Gastroesophageal sphincter (tissue), 3 donors: ENCODE results near the gene UBE2J1.

ENCODE experiments used
- CTCF ChIP-seq, 4 experiments: fragments of 200-600 bp in 2 of 4; fragments of 450-650 bp in 2 of 4; sonication (generic) in 1 of 4; IDR thresholded peaks; one replicate each; pipeline ENCODE4 v1.5.1; 2017 to 2019; ENCODE audit warnings: antibody characterized with exemption in 4 of 4, mild to moderate bottlenecking in 2 of 4, moderate library complexity in 2 of 4
- POLR2A ChIP-seq, 2 donors: fragments of 450-650 bp; IDR thresholded peaks; one replicate each; pipeline ENCODE4 v1.6.1; 2017; ENCODE audit warnings: antibody characterized with exemption in 2 of 2, mild to moderate bottlenecking in 2 of 2, moderate library complexity in 1 of 2

- TF ChIP-seq CTCF (IDR thresholded peaks at IDR 0.05), result no peak
- TF ChIP-seq POLR2A (IDR thresholded peaks at IDR 0.05), result no peak
These were observed 46.4 kb upstream of the UBE2J1 start for GRCh38 chr6:89398762-89399525.
